Bronchial smooth muscle cell (primary cell): ENCODE results near the gene SPDYE11. TPM values are rescaled to one million over a fixed set of nuclear protein-coding genes. Genes with fewer than 3 reads are reported as not detected.

Source experiments
- total RNA-seq: library from RNA; depleted of rRNA; stranded (reverse); fragments of >200 nt; gene quantifications from 2 replicates; pipeline ENCODE4 v1.2.1, GENCODE V29; 2014

SPDYE11 gene
- not detected in 2 replicates for total RNA-seq

GRCh38 chr7:73057811-73058210 lies at the start of gene SPDYE11:
Gene SPDYE11, minus strand, starts transcription at chr7:73057911. Its CDS starts 1,800 bp downstream, at chr7:73056111.

GRCh38 chr7:73085938-73086337 lies 28.2 kb upstream of the SPDYE11 start, which contains the start of gene SPDYE9:
Gene SPDYE9, minus strand, starts transcription at chr7:73086038. Its CDS starts 1,800 bp downstream, at chr7:73084238.

GRCh38 chr7:73029666-73030065 lies 28.0 kb downstream of the SPDYE11 start, which contains the start of gene SPDYE8:
Gene SPDYE8, minus strand, starts transcription at chr7:73029766. Its CDS starts 1,800 bp downstream, at chr7:73027966.

Other genes with a start within 250 kb of the SPDYE11 start
- gene TYW1B, start 229.7 kb downstream of the SPDYE11 start, total RNA-seq: 1.3 and 5.8 TPM in 2 replicates
- gene POM121, start 132.8 kb downstream of the SPDYE11 start, total RNA-seq: 3.0 and 3.2 TPM in 2 replicates
- under 0.01 TPM in 1 of 2 replicates, not detected in the other for gene TRIM74, start 88.4 kb downstream of the SPDYE11 start, total RNA-seq
- gene SPDYE8, start 28.1 kb downstream of the SPDYE11 start, total RNA-seq: not detected in 2 replicates
- not detected in 2 replicates for gene SPDYE9, start 28.1 kb upstream of the SPDYE11 start, total RNA-seq